BJ (cell line): ENCODE results near the gene CRIP3. TPM values are rescaled to one million over a fixed set of nuclear protein-coding genes. Genes with fewer than 3 reads are reported as not detected.

ENCODE experiments used
- CTCF ChIA-PET: fragments of 350-600 bp; formaldehyde crosslinking; extraction: SDS; loops from one replicate; lab custom pipeline; 2021; ENCODE audit warnings: antibody characterized with exemption, inconsistent platforms; lab: Yijun Ruan, JAX
- POLR2A ChIA-PET: fragments of 300-600 bp; sonication (Branson Sonifier 250); formaldehyde crosslinking; extraction: SDS; loops from one replicate; lab custom pipeline; 2021; ENCODE audit warnings: antibody characterized with exemption; lab: Charles Lee
- DNase-seq: peaks from one replicate; pipeline ENCODE4 v3.0.0-alpha.2; 2011; ENCODE audit warnings: low read depth
- H3K27me3 ChIP-seq: 2 replicates; pipeline ENCODE4 v1.6.0; 2011; ENCODE audit warnings: low read length; ENCODE audit not compliant: control insufficient read depth, insufficient read depth
- H3K36me3 ChIP-seq: 2 replicates; pipeline ENCODE4 v1.5.1; 2011; ENCODE audit warnings: low read length; ENCODE audit not compliant: control insufficient read depth, insufficient read depth
- H3K4me3 ChIP-seq: 2 replicates; pipeline ENCODE4 v1.5.1; 2011; ENCODE audit warnings: low read depth, mild to moderate bottlenecking, control low read depth, low read length
- CTCF ChIP-seq: IDR thresholded peaks from 2 replicates; pipeline ENCODE4 v1.5.1; 2011; ENCODE audit warnings: low read depth, mild to moderate bottlenecking, control low read depth, inconsistent platforms, low read length, moderate library complexity; ENCODE audit not compliant: insufficient read depth
- polyA plus RNA-seq: library from polyadenylated mRNA; depleted of rRNA; stranded (reverse); fragments of >200 nt; gene quantifications from 2 replicates; pipeline ENCODE4 v1.2.3, GENCODE V29; 2011

The CRIP3 gene
- polyA plus RNA-seq, 1 experiment = not detected

DNA sequence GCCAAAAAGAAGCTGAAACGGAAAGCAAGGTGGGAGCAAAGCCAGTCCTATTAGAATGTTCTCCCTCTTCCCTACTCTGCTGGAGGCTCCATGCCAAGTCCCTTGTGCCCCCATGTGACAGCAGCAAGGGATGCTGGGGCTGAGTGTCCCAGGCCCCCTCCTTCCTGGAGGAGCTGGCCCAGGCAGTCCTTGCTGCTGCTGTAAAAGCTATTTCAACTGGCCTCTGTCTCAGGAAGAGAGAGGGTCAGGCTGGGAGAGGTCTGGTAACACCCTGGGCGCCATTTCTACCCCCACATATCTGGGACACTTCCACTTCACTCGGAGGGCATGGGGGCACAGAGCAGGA lies 40.3 kb downstream of the CRIP3 start:
- ChIA-PET POLR2A (no interaction called here), CTCF (interaction anchor here (0.8 to 2.2 kb wide), 4 partner anchors 8 to 239 kb away, joined by 3 to 11 read pairs (median 4); no protein-coding TSS in a partner anchor)
- Histone ChIP-seq H3K27me3 (peaks cover 26% of the 10 kb centered on the region), H3K4me3 (no peak overlapping the region), H3K36me3 (no peaks in the 10 kb centered on the region)
- TF ChIP-seq CTCF = no peak
- DNase-seq = no peak

DNA sequence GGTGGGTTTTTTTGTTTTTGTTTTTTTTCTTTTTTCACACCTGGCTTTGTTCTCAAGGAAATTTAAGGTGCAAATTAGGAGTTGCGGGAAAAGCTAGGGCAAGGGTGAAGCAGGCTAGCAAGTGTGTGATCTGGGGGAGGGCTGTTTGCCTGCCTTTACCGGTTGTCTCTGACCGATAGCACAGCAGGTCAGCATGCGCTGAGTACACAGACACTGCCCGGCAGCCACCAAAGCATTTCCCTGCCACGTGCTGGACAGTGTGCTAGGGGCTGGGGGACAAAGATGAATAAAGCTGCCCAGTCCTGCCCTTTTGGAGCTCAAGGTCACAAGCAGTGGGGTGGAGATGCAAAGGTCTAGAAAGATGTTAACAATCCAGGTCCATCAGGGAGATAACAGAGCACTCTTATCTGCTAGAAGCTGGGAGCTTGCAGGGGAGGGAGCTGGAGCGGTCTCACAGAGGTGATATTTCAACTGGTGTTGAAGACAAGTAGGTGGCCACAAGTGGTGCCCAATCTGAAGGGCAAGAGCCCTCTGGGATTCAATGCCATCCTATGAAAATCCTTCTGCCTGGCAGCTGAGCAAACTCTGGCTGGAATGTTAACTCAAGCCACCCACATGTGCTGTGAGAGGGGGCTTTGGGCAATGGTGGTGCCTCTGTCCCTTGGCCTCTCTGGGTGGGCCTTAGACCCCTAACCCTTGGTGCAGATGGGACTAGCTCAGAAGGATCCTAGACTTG lies 40.8 kb downstream of the CRIP3 start:
- H3K4me3 ChIP-seq = no peak overlapping the region
- no peak for DNase-seq
- no peaks in the 10 kb centered on the region for H3K36me3 ChIP-seq
- CTCF ChIA-PET = interaction anchor here (0.8 to 2.2 kb wide), 4 partner anchors 9 to 239 kb away, joined by 3 to 11 read pairs (median 4); no protein-coding TSS in a partner anchor
- no peak for TF ChIP-seq CTCF
- POLR2A ChIA-PET = no interaction called here
- peaks cover 23% of the 10 kb centered on the region for H3K27me3 ChIP-seq

DNA sequence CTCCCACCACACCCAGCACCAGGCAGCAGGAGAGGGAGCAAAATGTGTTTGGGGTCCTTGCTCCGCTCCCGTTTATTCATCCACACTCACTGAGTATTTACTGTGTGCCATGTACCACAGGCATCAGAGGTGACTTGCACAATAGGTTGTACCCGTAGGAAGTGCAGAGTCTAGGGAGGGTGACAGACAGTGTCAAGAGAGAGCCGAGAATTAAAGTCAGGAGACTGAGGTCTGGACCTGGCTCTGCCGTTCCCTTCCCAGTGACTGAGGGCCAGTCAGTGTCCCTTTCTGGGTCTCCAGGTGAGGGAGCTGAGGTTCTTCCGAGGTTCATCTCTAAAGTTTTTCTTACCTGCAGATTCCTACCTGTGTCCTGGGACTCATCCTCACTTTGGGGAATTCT lies 43.1 kb downstream of the CRIP3 start:
- no peaks in the 10 kb centered on the region for H3K36me3 ChIP-seq
- H3K4me3 ChIP-seq = no peak overlapping the region
- ChIA-PET CTCF (interaction anchor here (1.2 to 5.6 kb wide), 3 partner anchors 72 to 242 kb away, joined by 3 to 51 read pairs (median 41); no protein-coding TSS in a partner anchor), POLR2A (no interaction called here)
- H3K27me3 ChIP-seq = peaks cover 22% of the 10 kb centered on the region
- TF ChIP-seq CTCF = no peak
- no peak for DNase-seq

- ChIA-PET POLR2A (no interaction called here), CTCF (interaction anchor here (0.6 to 5.6 kb wide), 10 partner anchors 12 to 242 kb away, joined by 3 to 51 read pairs (median 3); no protein-coding TSS in a partner anchor)
- DNase-seq = no peak
- peaks cover 22% of the 10 kb centered on the region for H3K27me3 ChIP-seq
- no peak for TF ChIP-seq CTCF
- H3K36me3 ChIP-seq = no peaks in the 10 kb centered on the region
- no peak overlapping the region for H3K4me3 ChIP-seq
These were observed 44.0 kb downstream of the CRIP3 start for GRCh38 chr6:43264599-43265145.
